PC-9 (cell line): ENCODE measurements around the gene CSPG5. TPM values are rescaled to one million over a fixed set of nuclear protein-coding genes. Genes with fewer than 3 reads are reported as not detected.

ENCODE experiments used
- BruUV-seq: library from RNA; stranded (reverse); fragments of 400-500 nt; replicated peaks from 2 replicates; lab custom pipeline; 2021; lab: Mats Ljungman, UMichigan
- CTCF ChIA-PET: fragments of 300-600 bp; sonication (Branson Sonifier 250); formaldehyde crosslinking; loops from one replicate; lab custom pipeline; 2022; ENCODE audit warnings: antibody characterized with exemption; lab: Charles Lee
- POLR2A ChIA-PET: fragments of 300-600 bp; sonication (Branson Sonifier 250); formaldehyde crosslinking; loops from one replicate; lab custom pipeline; 2022; ENCODE audit warnings: antibody characterized with exemption; ENCODE audit not compliant: unreplicated experiment; lab: Charles Lee
- DNase-seq, 2 experiments: peaks; one replicate each; pipeline versions ENCODE4 v3.0.0 to v3.0.0-alpha.2; 2015 to 2022; ENCODE audit warnings: mixed read lengths in 1 of 2
- H2AFZ ChIP-seq: fragments of 200-600 bp; sonication (generic); 2 replicates; pipeline ENCODE4 v1.8.1; 2017; ENCODE audit warnings: antibody characterized with exemption
- H3F3A ChIP-seq: fragments of 200-600 bp; sonication (generic); 2 replicates; pipeline ENCODE4 v1.8.1; 2017; ENCODE audit warnings: antibody characterized with exemption, mild to moderate bottlenecking, low read depth; ENCODE audit not compliant: insufficient read depth
- H3K27ac ChIP-seq: fragments of 200-600 bp; sonication (generic); 2 replicates; pipeline ENCODE4 v1.6.1; 2016; ENCODE audit warnings: mixed run types
- H3K27me3 ChIP-seq: fragments of 200-600 bp; sonication (generic); 2 replicates; pipeline ENCODE4 v1.6.1; 2016; ENCODE audit warnings: low read depth, mixed run types; ENCODE audit not compliant: insufficient read depth
- H3K36me3 ChIP-seq: fragments of 200-600 bp; sonication (generic); 2 replicates; pipeline ENCODE4 v1.6.1; 2016; ENCODE audit warnings: low read depth, mixed run types
- H3K4me1 ChIP-seq: fragments of 200-600 bp; sonication (generic); replicated peaks from 2 replicates; pipeline ENCODE4 v1.6.1; 2016; ENCODE audit warnings: mixed run types; ENCODE audit not compliant: insufficient read depth
- H3K4me2 ChIP-seq: fragments of 200-600 bp; sonication (generic); 2 replicates; pipeline ENCODE4 v1.6.1; 2017; ENCODE audit warnings: mixed run types
- H3K4me3 ChIP-seq: fragments of 200-600 bp; sonication (generic); 2 replicates; pipeline ENCODE4 v1.6.1; 2016; ENCODE audit warnings: mixed run types
- H3K79me2 ChIP-seq: fragments of 200-600 bp; sonication (generic); 2 replicates; pipeline ENCODE4 v1.6.1; 2017; ENCODE audit warnings: low read depth, mixed run types
- H3K9me2 ChIP-seq: fragments of 200-600 bp; sonication (generic); 2 replicates; pipeline ENCODE4 v1.8.1; 2017; ENCODE audit warnings: mild to moderate bottlenecking; ENCODE audit not compliant: insufficient read depth
- H3K9me3 ChIP-seq: fragments of 200-600 bp; sonication (generic); 2 replicates; pipeline ENCODE4 v1.8.1; 2016; ENCODE audit warnings: low read depth; ENCODE audit not compliant: insufficient read depth
- H4K20me1 ChIP-seq: fragments of 200-600 bp; sonication (generic); 2 replicates; pipeline ENCODE4 v1.8.1; 2017; ENCODE audit not compliant: insufficient read depth
- EZH2 ChIP-seq: fragments of 200-600 bp; sonication (generic); IDR thresholded peaks from 2 replicates; pipeline ENCODE4 v1.8.0; 2017; ENCODE audit warnings: antibody characterized with exemption, low read depth
- intact Hi-C: fragments of 100-400 bp; cut with micrococcal nuclease; formaldehyde crosslinking; loops from one replicate; pipeline ENCODE4 v1.10.0; 2022; ENCODE audit not compliant: unreplicated experiment
- total RNA-seq: library from RNA; stranded (reverse); gene quantifications from 2 replicates; pipeline ENCODE4 v1.2.3, GENCODE V29; 2021
- TF ChIP-seq, protein P1 (sequence below): fragments of 200-600 bp; sonication (generic); conservative IDR thresholded peaks from 2 replicates; pipeline ENCODE4 v1.6.1; 2017; ENCODE audit warnings: mixed run types, antibody characterized with exemption, mild to moderate bottlenecking, moderate library complexity

The CSPG5 gene
- total RNA-seq, 1 experiment from 2014 or later = 1.8 TPM

- Histone ChIP-seq H3K4me1 (no peaks in the 10 kb centered on the region), H3K4me3 (no peak overlapping the region), H3K79me2 (no peaks in the 10 kb centered on the region), H3F3A (no peaks in the 10 kb centered on the region), H2AFZ (no peak overlapping the region), H3K36me3 (no peaks in the 10 kb centered on the region), H3K9me2 (no peaks in the 10 kb centered on the region), H3K27me3 (peaks cover 10% of the 10 kb centered on the region), H4K20me1 (no peaks in the 10 kb centered on the region), H3K9me3 (no peaks in the 10 kb centered on the region), H3K27ac (no peak overlapping the region), H3K4me2 (no peak overlapping the region)
- no TSS peak for BruUV-seq
- intact Hi-C loops = no loop called here
- ChIA-PET CTCF (no interaction called here), POLR2A (interaction anchor here (0.6 kb wide), 1 partner anchor 223 kb away, joined by 4 read pairs; no protein-coding TSS in a partner anchor)
- no peak for DNase-seq
- TF ChIP-seq EZH2 = no peak
- TF ChIP-seq, protein P1, sequence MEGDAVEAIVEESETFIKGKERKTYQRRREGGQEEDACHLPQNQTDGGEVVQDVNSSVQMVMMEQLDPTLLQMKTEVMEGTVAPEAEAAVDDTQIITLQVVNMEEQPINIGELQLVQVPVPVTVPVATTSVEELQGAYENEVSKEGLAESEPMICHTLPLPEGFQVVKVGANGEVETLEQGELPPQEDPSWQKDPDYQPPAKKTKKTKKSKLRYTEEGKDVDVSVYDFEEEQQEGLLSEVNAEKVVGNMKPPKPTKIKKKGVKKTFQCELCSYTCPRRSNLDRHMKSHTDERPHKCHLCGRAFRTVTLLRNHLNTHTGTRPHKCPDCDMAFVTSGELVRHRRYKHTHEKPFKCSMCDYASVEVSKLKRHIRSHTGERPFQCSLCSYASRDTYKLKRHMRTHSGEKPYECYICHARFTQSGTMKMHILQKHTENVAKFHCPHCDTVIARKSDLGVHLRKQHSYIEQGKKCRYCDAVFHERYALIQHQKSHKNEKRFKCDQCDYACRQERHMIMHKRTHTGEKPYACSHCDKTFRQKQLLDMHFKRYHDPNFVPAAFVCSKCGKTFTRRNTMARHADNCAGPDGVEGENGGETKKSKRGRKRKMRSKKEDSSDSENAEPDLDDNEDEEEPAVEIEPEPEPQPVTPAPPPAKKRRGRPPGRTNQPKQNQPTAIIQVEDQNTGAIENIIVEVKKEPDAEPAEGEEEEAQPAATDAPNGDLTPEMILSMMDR = no peak
Measured at GRCh38 chr3:47573190-47574172, 5.2 kb downstream of the CSPG5 start.

- ChIA-PET CTCF (no interaction called here), POLR2A (no interaction called here)
- Histone ChIP-seq H4K20me1 (no peaks in the 10 kb centered on the region), H3K4me2 (no peak overlapping the region), H3K4me3 (no peak overlapping the region), H2AFZ (no peak overlapping the region), H3K27ac (no peak overlapping the region), H3K79me2 (no peaks in the 10 kb centered on the region), H3K9me2 (no peaks in the 10 kb centered on the region), H3K4me1 (no peaks in the 10 kb centered on the region), H3K27me3 (peaks cover 10% of the 10 kb centered on the region), H3K36me3 (no peaks in the 10 kb centered on the region), H3F3A (no peaks in the 10 kb centered on the region), H3K9me3 (no peaks in the 10 kb centered on the region)
- BruUV-seq = no TSS peak
- TF ChIP-seq, protein P1 = no peak
- TF ChIP-seq EZH2 = no peak
- DNase-seq = no peak
- intact Hi-C loops = no loop called here
Measured at GRCh38 chr3:47571391-47572175, 7.1 kb downstream of the CSPG5 start.

GRCh38 chr3:47568901-47569300, 9.8 kb downstream of the CSPG5 start:
- Histone ChIP-seq H3K9me2 (no peaks in the 10 kb centered on the region), H2AFZ (no peak overlapping the region), H4K20me1 (no peaks in the 10 kb centered on the region), H3K79me2 (no peaks in the 10 kb centered on the region), H3K4me1 (no peaks in the 10 kb centered on the region), H3K4me3 (no peak overlapping the region), H3K4me2 (no peak overlapping the region), H3K27me3 (peaks cover 10% of the 10 kb centered on the region), H3F3A (no peaks in the 10 kb centered on the region), H3K27ac (no peak overlapping the region), H3K36me3 (no peaks in the 10 kb centered on the region), H3K9me3 (no peaks in the 10 kb centered on the region)
- ChIA-PET POLR2A (no interaction called here), CTCF (no interaction called here)
- intact Hi-C loops = no loop called here
- TF ChIP-seq, protein P1 = no peak
- TF ChIP-seq EZH2 = no peak
- no peak for DNase-seq
- no TSS peak for BruUV-seq
